GM18868 (cell line): ENCODE data around the gene PDE6B.

ENCODE experiments used
- ATAC-seq: cut with Tn5 transposase; IDR thresholded peaks from one replicate; pipeline ENCODE4 v1.9.1; 2021; ENCODE audit warnings: mild to moderate bottlenecking, moderate library complexity; ENCODE audit not compliant: unreplicated experiment

PDE6B gene

GRCh38 chr4:622071-622995 lies 3.0 kb upstream of the PDE6B start:
- no peak for ATAC-seq

DNA sequence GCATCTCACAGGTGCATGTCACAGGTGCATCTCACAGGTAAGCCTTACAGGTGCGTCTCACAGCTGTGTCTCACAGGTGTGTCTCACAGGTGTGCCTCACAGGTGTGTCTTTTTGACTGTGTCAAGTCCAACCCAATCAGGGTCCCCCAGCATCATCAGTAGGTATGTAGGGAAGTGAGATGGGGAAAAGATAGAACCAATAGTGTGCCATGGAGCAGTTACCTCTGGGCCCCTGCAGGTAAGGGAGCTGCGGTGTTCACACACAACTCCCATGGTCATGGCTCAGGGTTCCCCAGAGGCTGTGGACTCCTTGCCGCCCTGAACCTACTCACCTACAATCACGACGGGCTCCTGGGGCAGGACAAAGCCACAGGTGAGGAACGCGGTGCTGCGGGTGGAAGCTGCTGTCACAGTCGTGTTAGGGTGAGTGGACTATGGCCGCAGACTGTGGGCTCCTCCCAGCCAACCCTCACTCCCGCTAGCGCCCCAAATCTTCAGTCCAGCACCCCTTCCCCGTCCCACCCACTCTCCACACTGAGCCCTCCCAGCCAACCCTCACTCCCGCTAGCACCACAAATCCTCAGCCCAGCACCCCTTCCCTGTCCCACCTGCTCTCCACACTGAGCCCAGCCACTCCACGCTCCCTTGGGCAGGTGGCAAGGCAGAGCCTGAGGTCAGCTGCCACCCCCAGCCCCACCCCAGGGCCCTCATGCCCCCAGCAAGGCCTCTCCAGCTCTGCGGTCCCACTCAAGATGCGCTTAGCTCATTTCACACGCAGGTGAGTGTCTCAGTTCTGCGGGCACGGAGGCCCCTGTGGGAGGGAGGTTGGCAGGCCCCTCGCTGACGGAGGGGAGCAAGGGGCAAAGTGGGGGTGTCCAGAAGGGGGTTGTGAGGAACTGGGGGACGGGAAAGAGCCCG lies 2.1 kb upstream of the PDE6B start:
- ATAC-seq = no peak

- no peak for ATAC-seq
These were observed 1.3 kb upstream of the PDE6B start for GRCh38 chr4:623914-624566.

- ATAC-seq = no peak
These were observed 323 bp downstream of the PDE6B start for GRCh38 chr4:625631-626161.

- ATAC-seq = no peak
These were observed 1.1 kb downstream of the PDE6B start for GRCh38 chr4:626201-627091.

- no peak for ATAC-seq
These were observed 2.2 kb downstream of the PDE6B start for GRCh38 chr4:627347-628125.

DNA sequence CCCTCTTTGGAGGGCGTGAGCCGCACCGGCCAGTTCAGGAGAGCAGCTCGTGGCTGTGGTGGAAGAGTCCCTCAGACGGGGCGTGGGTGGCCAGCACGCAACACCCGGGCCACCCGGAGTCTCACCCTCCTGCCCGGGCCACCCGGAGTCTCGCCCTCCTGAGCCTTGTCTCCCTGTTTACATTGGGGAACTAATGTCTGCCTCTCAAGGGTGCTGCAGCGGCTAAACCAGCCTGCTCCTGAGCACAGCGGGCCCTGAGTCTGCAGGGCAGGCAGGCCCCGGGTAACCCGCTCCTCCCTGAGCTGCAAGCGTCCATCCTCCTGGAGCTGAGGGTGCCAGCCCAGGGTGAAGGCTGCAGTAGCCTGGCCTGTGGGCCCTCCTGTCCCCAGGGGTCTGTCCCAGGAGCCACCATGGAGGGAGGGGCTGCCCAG lies 3.0 kb downstream of the PDE6B start:
- no peak for ATAC-seq

DNA sequence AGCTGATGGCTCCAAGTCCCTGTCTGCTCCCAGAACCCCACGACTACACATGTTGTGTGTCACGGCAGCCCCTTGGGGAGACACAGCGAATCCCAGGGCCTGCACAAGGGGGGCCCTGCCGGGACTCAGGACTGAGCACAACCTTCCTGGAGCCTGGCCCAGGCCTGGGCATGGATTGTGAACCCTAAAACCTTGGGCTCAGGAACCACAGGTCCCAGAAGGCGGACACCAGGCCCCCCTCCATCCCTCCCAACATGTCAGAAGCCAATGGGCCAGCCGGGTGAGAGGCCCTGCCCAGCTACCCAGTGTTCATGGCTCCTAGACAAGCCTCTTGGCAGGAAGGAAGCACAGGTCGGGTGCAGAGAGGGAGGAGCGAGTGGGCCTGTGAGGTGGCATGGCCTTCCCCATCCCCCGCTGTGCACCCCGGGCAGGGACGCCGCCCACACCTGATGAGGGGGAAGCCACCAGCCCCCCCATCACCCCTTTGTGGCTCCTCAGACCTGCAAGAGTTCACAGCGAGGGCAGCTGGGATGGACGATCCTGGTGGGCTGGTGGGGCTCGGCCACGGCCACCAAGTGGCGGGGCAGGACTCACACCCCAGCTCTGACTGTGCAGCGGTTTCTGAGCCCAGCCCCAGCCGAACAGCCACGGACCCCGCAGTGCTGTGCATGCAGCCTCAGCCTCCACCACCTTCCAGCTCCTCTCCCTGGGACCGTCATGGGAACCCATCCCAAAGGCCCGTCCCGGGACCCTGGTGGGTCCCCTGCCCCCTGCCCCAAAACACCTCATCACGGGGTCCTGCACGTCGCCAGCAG lies 3.7 kb downstream of the PDE6B start:
- no peak for ATAC-seq

DNA sequence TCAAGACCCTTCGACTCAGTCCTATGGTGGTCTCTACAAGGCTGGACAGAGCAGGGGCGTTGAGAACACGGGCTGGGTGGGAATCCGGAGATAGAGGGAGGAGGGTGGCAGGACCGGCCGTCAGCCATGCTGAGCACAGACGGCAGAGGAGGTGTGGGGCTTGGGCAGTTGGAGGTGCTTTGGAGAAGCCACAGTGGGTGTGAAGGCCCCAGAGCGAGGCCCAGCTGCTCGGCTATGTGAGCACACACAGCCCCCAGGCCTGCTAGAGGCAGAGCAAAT lies 4.2 kb downstream of the PDE6B start:
- no peak for ATAC-seq

DNA sequence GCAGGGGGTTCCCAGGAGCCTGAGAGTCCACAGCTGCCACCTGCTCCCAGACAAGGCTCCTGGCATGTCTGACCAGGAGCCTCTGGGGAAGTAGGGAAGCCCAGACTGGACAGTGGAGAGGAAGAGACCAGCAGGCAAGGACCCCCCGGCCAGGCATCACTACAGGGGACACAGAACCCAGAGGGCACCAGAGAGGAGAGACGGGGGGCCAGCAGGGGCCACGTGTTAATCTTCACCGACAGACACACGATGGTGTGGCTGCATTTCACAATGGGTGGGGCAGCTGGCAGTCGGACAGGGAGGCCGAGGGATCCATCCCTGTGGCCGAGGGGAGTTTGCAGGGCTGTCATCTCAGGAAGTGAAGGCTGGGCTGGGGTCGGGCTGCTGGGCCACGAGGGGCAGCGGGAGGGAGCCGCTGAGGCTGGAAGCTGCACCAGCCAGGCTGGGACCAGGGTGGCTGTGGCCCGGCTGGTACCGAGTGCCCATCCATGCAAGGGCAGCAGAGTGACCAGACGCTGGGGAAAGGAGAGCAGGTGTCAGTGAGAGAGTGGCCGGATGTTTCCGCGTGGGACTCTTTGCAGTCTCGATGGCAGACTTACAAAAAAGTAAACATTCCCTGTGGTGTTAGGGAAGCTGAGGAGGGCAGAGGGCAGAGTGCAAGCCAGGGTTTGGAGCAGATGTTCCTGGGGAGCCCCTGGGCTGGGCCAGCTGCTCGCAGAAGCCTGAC lies 4.7 kb downstream of the PDE6B start:
- ATAC-seq = no peak

GRCh38 chr4:630656-631055 lies 5.3 kb downstream of the PDE6B start:
- ATAC-seq = no peak

DNA sequence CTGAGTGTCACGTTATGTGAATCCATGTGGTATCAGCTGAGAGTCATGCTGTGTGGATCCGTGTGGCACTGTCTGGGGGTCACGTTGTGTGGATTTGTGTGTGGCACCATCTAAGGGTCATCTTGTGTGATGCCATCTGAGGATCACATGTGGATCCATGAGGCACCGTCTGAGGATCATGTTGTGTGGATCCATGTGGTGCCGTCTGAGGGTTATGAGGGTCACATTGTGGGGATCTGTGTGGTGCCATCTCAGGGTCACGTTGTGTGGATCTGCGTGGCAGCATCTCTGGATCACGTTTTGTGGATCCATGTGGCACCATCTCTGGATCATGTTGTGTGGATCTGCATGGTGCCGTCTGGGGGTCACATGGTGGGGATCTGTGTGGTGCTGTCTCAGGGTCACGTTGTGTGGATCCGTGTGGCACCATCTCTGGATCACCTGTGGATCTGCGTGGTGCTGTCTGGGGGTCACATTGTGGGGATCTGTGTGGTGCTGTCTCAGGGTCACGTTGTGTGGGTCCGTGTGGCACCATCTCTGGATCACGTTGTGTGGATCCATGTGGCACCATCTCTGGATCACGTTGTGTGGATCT lies 6.9 kb downstream of the PDE6B start:
- no peak for ATAC-seq

GRCh38 chr4:632926-633325 lies 7.6 kb downstream of the PDE6B start:
- ATAC-seq = no peak

GRCh38 chr4:633406-633805 lies 8.0 kb downstream of the PDE6B start:
- no peak for ATAC-seq

DNA sequence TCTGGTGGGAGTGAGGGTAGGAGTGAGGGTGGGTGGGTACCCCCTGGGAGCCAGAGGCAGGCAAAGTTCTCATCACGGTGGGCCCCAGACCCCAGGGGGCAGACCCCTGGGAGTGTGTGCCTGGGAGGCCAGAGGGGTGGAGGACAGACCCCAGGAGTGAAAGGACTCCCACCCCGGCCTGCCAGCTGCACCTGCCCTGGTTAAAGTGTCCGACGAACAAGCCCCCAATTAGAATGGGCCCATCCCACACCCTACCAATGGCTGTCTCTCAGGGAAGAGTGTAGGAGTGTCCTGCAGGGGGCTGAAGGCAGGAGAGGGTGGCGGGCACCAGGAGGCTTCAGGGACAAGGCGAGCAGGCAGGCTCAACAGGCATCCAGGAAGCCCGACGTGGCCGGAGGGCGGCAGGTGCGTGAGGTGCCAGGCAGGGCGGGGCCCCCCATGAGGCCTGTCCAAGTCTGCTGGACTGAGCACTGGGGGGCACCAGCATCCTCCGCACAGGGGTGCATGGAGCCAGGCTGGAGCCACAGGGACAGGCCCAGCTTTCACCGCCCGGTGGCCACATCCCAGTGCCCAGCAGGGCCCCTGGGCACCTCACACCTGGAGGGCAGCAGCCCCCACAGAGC lies 8.7 kb downstream of the PDE6B start:
- ATAC-seq = no peak

GRCh38 chr4:634599-634985 lies 9.2 kb downstream of the PDE6B start:
- no peak for ATAC-seq
